HG03521 (cell line): Measurements from ENCODE around the gene FUT3.

Source experiments
- ATAC-seq: cut with Tn5 transposase; IDR thresholded peaks from one replicate; pipeline ENCODE4 v1.9.1; 2021; ENCODE audit warnings: mild to moderate bottlenecking, moderate library complexity; ENCODE audit not compliant: unreplicated experiment

The FUT3 gene

DNA sequence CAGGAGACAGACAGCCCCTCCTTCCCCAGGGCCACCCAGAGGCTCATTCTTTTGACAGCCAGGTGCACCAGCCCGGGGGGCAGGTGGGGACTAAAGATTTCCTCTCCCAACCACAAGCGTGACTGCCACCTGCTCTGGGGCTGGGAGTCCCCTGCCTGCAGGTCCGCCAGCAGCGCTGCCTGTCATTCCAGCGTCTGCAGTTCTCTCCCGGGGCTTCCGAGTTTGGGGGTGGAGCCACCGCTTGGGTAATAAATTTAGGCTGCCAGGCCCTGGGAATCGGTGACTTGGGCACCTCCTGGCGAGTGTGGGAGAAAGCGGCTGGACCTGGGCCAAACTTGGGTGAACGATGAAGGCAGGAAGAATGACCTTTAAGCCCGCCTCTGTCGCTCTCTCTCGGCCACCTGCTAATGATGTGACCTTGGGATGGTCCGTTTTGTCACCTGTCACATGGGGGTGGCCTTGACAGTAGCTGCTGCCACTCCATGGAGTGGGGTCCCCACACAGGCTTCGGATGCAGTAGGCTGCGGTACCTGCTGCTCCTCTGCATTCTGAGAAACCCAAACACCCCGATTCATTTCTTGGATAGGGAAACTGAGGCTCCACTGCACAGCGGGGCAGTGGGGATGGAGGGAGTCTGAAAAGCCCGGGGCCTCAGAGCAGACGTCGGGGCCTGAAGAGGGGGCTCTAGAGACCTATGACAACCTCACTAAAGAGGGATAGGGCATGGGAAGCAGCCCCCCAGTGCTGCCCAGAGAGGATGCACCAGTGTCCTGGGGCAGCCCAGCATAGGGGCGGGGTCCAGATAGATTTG lies 24.5 kb downstream of the FUT3 start:
- no peak for ATAC-seq

DNA sequence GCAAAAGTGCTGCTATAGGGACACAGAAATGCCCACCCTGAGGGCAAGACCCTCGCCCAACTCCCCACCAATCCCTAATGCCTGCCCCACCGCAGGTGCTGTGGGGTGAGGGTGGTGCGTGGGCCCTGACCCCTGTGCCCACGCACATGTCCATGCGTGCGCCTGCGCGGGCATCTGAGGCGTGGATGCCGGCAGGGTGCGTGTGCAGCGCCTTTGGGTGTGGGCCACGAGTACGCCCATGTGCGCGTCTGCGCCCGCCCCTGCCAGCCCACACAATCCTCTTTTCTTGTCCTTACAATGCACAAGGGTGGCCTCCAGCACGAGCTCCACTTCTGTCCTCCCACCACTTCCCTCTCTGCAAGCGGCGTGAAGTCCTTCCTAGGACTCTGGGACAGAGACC lies 26.1 kb downstream of the FUT3 start:
- ATAC-seq, result no peak

DNA sequence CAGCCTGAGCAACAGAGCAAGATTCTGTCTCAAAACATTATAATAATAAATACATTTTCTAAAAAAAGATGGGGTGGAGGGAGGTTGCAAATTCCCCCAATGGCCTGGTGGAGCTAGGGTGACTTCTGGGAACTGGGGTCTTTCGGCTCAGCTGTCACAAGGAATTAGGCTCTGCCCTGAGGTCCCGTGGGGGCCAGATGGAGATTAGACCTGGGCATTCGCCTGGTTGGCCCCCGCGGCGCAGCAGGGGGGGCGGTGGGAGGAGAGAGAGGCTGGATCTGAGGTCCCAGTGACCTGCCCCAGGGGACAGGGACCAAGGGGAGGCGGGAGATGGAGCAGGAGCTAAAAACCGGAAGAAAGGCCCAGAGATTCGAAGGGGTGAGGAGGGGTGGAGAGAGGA lies 26.5 kb downstream of the FUT3 start:
- ATAC-seq, result no peak

DNA sequence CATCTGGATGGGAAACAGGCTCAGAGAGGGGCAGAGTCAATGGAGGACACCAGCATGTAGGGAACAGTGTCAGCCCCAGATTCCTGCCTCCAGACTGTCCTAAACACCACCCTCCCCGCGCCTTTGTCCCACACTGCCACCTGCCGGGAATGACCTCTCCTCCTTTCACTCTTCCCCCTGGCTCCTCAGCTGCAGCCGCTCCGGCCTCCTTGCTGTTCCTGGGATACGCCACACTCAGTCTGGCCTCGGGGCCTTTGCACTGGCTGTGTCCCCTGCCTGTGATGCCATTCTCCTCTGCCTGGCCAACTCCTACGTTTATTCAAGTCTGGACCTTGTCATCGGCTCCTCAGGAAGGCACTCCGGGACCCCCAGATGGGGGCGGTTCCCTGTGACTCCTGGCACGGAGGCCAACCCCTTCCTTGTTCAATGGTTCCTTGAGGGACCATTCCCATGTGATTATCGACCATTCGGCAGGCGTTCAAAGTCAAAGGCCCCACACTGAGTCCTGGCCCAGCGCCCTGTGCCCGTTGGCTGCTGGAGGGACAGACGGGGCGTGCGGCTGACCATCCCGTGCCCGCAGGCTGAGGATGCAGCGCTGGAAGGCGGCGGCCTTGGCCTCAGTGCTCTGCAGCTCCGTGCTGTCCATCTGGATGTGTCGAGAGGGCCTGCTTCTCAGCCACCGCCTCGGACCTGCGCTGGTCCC lies 27.5 kb downstream of the FUT3 start:
- no peak for ATAC-seq

DNA sequence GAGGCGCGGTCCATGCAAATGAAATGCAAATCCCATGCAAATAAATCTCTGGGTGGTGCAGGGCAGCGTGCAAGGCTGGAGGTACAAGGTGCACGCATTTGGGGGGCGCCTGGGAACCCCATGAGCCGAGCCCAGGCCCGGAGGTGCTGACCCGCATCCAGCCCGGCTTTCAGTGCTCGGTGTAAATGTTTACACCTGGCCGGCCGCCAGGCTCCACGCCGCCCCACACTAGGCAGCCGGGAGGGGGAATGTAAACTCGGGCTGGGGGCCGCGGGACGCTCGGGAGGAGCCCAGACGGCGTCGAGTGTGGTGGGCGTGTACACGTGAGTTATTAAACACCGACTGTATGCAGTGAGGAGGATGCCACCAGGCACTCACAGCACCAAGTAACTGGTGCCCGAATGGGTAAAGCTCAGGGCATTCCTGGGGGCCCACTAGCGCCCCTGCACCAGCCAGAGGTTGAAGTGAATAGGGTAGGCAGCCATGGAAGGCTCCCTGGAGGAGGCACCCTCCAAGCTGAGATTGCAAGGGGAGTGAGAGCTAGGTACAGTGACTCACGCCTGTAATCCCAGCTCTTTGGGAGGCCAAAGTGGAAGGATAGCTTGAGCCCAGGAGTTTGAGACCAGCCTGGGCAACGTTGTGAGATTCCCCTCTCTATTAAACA lies 28.9 kb downstream of the FUT3 start:
- ATAC-seq, result no peak

DNA sequence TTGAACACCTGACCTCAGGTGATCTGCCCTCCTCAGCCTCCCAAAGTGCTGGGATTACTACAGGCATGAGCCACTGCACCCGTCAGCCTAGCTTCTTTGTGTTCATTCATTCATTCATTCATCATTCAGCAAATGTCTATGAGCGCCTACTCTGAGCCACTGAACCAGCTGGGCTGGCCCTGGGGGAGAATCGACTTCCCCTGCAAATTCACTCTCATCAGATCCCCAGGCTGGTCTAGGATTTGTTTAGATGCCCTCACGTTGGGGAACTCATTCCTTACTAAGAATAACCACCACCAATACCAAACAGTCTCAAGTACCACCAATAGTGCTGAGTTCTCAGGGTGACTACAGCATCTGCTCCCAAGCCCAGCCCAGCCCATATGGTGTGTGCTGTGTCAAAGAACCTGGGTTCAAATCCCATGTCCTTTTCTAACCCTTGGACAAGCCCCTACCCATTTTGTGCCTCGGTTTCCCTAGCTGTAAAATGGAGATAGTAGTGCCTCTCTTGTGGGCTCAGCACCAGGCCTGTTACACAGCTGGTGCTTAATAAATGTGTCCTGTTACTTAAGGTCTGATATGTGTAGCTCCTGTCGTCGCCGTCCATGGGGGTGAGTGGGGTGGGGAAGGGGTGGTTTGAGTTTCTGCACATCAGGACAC lies 29.6 kb downstream of the FUT3 start:
- ATAC-seq, result no peak

DNA sequence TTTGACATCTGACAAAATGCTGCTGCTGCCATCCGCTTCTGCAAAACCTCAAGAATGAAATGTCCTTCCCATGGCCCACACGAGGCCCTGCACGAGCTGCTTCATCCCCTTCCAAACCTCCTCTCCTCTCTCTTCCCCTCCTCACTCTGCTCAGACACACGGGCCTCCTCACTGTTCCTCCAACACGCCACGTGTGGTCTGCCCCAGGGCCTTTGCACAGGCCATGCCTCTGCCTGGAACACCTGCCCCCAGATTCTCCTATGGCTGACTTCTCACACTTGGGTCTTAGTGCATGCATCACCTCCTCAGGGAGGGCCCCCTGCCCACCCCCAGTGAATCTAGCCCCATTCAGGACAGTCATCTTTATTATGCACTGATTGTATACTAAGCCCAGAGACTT lies 30.5 kb downstream of the FUT3 start:
- no peak for ATAC-seq

DNA sequence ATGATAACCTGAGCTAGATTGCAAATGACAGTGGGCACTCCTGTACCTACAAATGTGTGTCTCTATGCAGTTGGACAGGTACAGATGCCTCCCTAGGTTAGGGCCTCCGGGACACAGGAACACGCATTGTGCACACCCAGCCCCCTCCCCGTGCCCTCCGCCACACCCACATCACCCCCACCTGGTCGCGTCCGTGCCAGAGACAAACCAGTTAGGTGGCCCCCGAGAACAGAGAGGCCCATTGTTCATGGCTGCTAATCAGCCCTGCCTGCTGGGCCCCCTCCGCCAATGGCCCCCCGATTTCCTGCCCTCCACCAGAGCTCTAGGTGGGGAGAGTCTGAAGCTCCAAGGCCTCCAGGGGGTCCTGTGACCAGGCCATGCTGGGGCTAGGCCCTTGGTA lies 32.7 kb downstream of the FUT3 start:
- ATAC-seq, result no peak

DNA sequence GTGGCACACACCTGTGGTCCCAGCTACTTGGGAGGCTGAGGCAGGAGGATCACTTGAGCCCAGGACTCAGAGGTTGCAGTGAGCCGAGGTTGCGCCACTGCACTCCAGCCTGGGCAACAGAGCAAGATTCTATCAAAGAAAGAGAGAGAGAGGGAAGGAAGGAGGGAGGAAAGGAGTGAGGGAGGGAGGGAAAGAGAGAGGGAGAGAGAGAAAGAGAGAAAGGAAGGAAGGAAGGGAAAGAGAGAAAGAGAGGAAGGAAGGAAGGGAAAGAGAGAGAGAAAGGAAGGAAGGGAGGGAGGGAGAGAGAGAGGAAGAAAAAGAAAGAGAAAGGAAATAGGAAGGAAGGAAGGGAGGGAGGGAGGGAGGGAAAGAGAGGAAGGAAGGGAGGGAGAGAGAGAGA lies 34.0 kb downstream of the FUT3 start:
- ATAC-seq, result no peak

DNA sequence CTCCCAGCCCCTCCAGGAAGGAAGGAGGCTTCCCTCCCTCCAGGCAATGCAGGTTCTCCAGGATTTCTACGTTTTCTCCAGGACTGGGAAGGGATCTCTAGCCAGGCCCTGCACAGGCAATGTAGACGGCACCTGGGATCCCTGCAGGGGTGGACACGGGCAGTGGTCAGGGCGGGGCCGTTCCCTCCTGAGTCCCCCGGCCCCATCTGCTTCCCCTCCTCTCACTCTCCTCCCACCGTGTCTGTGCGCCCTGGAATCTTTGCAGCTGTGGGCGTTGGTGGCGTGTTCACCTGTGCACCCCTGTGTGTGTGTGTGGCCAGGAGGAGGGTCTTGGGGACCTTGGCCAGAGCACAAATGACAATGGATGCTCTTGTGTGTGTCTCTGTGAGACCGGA lies 36.4 kb downstream of the FUT3 start:
- no peak for ATAC-seq

DNA sequence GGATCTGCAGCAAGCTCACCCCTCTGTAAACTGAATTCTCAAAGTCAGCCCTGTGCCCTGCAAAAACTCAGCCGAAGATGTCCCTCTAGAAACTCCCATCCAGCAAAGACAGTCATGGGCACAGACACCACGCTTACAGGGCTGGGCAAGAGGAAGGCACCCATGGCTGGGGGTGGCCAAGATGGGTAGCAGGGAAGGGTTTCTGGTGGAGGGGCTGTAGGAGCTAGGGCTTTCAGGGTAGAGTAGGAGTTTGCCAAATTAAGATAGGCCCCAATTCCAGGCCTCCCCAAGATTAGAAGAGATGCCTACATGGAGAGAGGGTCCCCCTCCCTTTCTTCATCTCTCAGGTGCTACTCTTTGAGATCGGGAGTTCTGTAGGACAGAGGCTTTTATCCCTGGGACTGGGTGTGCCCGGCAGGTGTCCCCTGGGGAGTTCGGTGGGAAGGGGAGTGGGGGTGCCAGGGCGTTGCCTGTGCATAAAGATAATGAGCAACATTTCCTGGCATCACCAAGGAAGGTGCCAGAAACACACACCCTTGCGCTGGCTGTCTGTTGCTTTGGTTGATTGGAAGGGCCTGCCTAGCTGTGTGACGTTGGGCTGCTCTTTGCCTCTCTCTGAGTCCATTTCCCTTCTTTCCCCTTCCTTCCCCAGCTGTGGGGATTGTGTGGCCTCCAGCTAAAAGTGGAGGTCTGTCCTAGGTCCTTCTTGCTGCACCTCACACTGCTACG lies 37.0 kb downstream of the FUT3 start:
- ATAC-seq, result no peak

DNA sequence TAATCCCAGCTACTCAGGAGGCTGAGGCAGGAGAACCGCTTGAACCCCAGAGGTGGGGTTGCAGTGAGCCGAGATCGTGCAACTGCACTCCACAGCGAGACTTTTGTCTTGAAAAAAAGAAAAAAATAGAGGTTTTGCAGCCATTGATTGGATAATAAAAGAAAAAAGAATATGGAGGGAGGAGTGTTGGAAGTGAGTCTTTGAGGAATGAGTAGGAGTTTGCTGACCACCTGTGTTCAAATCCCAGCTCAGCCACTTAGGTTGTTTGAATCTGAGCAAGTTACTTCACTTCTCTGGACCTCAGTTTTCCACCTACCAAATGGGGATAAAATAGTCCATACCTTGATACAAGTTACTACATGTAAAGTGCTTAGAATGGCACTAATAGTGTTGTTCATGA lies 40.1 kb downstream of the FUT3 start:
- no peak for ATAC-seq

DNA sequence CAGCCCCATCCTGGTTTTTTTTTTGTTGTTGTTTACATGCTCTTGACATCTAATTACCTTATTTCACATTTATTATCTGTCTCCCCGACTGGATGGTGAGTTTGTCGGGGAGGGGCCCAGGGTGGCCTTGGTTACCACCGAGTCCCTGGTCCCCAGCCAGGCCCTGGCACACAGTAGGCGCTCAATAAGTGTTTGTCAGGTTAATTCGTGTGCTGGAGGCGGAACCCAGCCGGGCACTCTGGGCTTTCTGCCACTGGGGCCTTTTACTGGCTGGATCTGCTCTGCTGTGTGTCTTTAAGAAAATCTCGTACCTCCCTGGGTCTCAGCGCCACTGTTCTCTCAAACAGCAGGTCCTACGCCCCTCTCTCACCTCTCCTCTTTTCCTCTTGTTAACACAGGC lies 41.8 kb downstream of the FUT3 start:
- ATAC-seq, result no peak

DNA sequence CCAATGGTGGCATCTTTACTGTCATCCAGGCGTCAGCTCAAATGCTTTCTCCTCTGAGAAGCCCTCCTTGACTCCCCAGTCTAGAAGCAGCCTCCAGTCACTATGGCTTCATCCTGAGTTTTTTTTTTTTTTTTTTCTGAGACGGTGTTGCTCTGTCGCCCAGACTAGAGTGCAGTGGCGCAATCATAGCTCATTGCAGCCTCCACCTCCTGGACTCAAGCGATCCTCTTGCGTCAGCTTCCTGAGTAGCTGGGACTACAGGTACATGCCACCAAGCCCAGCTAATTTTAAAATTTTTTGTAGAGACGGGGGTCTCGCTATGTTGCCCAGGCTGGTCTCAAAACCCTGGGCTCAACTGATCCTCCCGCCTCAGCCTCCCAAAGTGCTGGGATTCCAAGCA lies 42.2 kb downstream of the FUT3 start:
- ATAC-seq, result no peak

DNA sequence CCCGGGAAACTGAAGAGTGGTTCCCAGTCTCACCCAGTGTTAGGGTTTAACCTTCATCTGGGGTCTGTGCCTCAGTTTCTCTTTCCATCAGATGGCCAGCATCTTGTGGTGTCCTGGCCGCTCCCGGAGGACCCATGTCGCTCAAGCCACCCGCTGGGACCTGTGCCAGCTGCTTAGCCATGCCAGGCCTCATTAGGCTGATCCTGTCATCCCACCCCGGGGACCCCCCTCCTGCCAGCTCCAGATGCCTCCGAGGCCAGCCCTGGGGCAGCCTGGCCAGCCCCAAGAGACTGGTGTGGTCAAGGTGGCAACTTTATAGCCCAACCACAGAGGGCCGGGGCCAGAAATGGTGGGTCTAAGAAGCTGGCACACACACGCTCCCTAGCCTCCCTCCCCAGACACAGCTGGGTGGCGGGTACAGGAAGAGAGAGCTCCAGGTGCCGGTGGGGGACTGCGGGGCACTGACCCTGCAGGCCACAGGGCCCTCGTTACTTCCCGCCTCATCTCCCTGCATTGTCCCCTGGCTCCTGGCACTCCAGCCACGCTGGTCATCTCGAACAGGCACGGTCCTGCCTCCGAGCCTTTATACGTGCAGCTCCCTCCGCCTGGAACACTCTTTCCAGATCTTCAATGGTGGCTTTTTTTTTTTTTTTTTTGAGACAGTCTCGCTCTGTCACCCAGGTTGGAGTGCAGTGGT lies 43.0 kb downstream of the FUT3 start:
- ATAC-seq, result no peak

DNA sequence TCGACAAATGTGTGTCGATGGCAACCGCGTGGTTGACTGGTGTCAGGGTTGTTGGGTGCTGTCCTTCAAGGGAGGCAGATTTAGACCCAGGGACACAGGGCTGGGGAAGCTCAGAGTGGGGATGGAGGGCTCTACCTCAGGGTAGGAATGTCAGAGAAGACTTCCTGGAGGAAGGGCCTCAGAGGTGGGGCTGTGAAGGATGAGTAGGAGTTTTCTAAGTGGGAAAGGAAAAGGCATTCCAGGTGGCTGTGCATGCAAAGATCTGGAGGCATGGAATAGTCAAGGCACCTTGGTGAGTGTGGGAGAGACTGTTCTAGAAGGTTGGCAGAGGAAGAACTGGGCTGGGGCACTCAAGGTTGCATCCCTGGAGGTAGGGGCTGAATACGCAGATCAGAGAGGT lies 44.3 kb downstream of the FUT3 start:
- no peak for ATAC-seq

DNA sequence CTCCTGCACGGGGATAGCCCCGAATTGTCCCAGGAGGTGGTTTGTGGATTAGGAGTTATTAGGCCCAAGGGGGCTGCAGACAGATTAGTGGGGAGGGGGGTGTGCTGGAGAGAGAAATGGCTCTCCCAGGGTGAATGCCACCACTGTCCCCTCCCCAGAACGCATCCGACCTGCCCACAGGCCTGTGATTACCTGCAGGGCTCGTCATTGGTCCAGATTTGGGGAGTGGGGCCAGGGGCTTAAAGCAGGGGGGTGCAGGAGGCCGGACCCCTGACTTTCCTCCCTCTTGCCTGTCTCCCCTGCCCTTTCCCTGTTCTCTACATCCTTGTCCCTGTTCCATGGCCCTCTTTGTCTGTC lies 45.1 kb downstream of the FUT3 start:
- ATAC-seq, result no peak

DNA sequence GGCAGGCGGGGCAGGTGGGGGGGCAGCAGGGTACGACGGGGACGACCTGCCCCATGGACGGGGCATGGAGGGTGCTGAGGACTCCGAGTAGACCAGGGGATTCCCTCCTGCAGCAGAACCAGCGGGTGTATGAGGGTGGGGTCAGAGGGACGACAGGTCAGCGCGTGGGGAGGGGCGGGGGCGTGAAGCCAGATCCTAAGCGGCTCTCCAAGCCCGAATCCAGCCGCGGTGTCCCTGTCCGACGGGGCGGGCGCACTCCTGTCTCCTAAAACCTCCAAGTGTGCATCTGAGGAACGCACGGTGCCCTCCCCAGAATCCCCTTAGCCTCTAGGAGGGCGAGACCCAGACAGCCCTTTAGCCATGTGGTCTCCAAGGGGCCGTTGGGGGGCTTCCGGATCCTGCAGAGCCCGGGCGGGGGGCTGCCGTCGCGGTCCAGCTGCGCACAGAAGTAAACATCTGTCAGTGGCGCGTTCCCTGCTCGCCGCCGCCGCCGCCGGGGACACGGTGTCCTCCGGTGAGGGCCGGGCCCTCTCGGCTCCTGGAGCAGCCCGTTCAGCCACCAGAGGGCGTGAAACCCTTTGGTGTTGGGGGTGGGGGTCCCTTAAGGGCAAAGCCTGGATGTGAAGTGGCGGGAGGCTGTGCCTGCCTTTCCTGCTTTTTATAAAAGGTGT lies 45.7 kb downstream of the FUT3 start:
- no peak for ATAC-seq

DNA sequence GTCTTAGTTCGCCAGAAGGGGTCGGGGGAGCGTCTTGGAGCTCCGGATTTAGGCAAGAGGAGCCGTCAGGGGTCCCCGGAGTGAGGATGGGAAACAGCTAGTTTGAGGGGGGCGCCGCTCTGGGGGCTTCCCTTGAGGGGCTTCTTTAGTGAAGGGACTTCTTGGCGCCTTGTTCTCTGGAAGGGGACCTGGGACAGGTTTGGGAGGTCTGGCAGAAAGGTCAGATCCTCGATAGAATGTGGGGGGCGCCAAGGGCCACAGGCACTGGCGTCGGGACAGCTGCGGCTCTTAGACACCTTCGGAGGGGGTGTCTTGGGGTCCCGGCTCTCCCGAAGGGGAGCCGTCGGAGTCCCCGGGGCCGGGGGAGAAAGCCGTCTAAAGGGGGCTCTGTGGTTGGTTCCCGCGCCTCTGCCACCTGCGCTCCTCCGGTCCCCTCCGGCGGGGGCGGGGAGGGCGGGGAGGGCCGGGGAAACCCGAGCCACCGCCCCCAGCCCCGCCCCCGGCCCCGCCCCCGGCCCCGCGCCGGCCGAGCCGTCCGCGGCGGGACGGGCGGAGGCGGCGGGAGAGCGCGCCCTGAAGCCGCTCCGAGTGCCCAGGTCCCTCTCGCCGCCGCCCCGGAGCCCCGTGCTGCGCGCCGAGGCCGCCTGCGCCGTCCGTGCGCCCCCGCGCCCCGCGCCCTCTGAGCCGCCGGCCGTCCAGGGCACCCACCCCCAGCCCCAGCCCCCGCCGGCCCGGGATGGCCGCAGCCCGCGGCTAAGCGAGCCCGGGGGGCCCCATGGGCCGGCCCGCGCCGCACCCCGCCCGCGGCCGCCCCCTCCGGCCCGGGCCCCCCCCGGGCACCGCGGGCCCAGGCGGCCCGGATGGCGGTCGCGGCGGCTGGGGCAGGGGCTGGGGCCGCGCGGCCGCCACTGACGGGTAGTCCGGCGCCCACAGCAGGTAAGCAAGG lies 46.5 kb downstream of the FUT3 start, which contains the start of gene NRTN:
Gene NRTN (plus strand): TSS at position 552 of the 946 bp plus-strand sequence. CDS start 19,099 bp downstream, outside the sequence.
- no peak for ATAC-seq
